ENCODE measurements around the gene FASTK.
"Not testable (repeated sequence)": the region's sequence is repeated elsewhere in the genome, so short reads cannot be mapped to it uniquely, and the experiment has no call there.

Gene FASTK

GRCh38 chr7:151047976-151048815 is 32.4 kb downstream of the FASTK start, which contains the start of gene ASIC3:
Gene ASIC3 (plus strand): TSS chr7:151048531. CDS start chr7:151048886, 355 bp downstream.
- no peak for DNase-seq (ENCODE audit: low read depth)

- DNase-seq (ENCODE audit: low read depth): no peak
Measured at GRCh38 chr7:151046603-151047573, 33.7 kb downstream of the FASTK start.

- DNase-seq (ENCODE audit: low read depth): no peak
Measured at GRCh38 chr7:151045967-151046366, 34.6 kb downstream of the FASTK start.

- DNase-seq (ENCODE audit: low read depth): no peak
Measured at GRCh38 chr7:151045262-151045661, 35.3 kb downstream of the FASTK start.

GRCh38 chr7:151043959-151044358 is 36.6 kb downstream of the FASTK start:
- DNase-seq (ENCODE audit: low read depth): no peak

GRCh38 chr7:151043449-151043848 is 37.2 kb downstream of the FASTK start:
- not testable (repeated sequence) for DNase-seq (ENCODE audit: low read depth)

- DNase-seq (ENCODE audit: low read depth): no peak
Measured at GRCh38 chr7:151040616-151041375, 39.8 kb downstream of the FASTK start.

- no peak for DNase-seq (ENCODE audit: low read depth)
Measured at GRCh38 chr7:151039850-151040548, 40.6 kb downstream of the FASTK start.

GRCh38 chr7:151038951-151039849 is 41.4 kb downstream of the FASTK start:
- DNase-seq (ENCODE audit: low read depth): peak; percentile 84

- no peak for DNase-seq (ENCODE audit: low read depth)
Measured at GRCh38 chr7:151035902-151036301, 44.7 kb downstream of the FASTK start.

- no peak for DNase-seq (ENCODE audit: low read depth)
Measured at GRCh38 chr7:151035026-151035717, 45.4 kb downstream of the FASTK start.

- no peak for DNase-seq (ENCODE audit: low read depth)
Measured at GRCh38 chr7:151034312-151035025, 46.1 kb downstream of the FASTK start.

GRCh38 chr7:151033864-151034249 is 46.8 kb downstream of the FASTK start:
- DNase-seq (ENCODE audit: low read depth): no peak

GRCh38 chr7:151032936-151033863 is 47.4 kb downstream of the FASTK start:
- DNase-seq (ENCODE audit: low read depth): no peak

- no peak for DNase-seq (ENCODE audit: low read depth)
Measured at GRCh38 chr7:151031011-151031410, 49.6 kb downstream of the FASTK start.

GRCh38 chr7:151028948-151029501 is 51.6 kb downstream of the FASTK start:
- no peak for DNase-seq (ENCODE audit: low read depth)

- peak; percentile 90 for DNase-seq (ENCODE audit: low read depth)
Measured at GRCh38 chr7:151028131-151028947, 52.3 kb downstream of the FASTK start, which contains the start of gene ABCB8. Gene ABCB8 (plus strand): TSS chr7:151028450. CDS start chr7:151028516, 66 bp downstream.
